Keratinocyte (primary cell): ENCODE measurements around the gene ESRP2. TPM values are rescaled to one million over a fixed set of nuclear protein-coding genes. Genes with fewer than 3 reads are reported as not detected.

Experiments used
- DNase-seq: peaks from one replicate; pipeline ENCODE4 v3.0.0-alpha.2; 2011; ENCODE audit warnings: low read depth, missing footprints, low spot score
- FAIRE-seq: peaks from 2 replicates; lab custom pipeline; 2011; peaks lifted over from hg19 to GRCh38; lab: Jason Lieb, UNC
- H2AFZ ChIP-seq: 2 replicates; pipeline ENCODE4 v1.6.0; 2012; ENCODE audit warnings: low read length, control low read depth, inconsistent platforms; ENCODE audit not compliant: control insufficient read depth
- H3K27ac ChIP-seq: 2 replicates; pipeline ENCODE4 v1.5.1; 2011; ENCODE audit warnings: low read length; ENCODE audit not compliant: control insufficient read depth, insufficient read depth
- H3K27me3 ChIP-seq: 3 replicates; pipeline ENCODE4 v1.6.0; 2011; ENCODE audit warnings: low read length; ENCODE audit not compliant: control insufficient read depth, insufficient read depth; ENCODE audit errors: extremely low read depth
- H3K36me3 ChIP-seq, 2 experiments: 2 replicates in 1 of 2; 3 replicates in 1 of 2; pipeline ENCODE4 v1.5.1; 2011; ENCODE audit warnings: low read length in 2 of 2, mild to moderate bottlenecking in 1 of 2; ENCODE audit not compliant: control insufficient read depth in 2 of 2, insufficient read depth in 2 of 2; ENCODE audit errors: extremely low read depth in 1 of 2
- H3K4me1 ChIP-seq: 3 replicates; pipeline ENCODE4 v1.5.1; 2011; ENCODE audit warnings: low read length; ENCODE audit not compliant: control insufficient read depth, insufficient read depth; ENCODE audit errors: extremely low read depth
- H3K4me2 ChIP-seq: 3 replicates; pipeline ENCODE4 v1.6.0; 2011; ENCODE audit warnings: low read depth, low read length; ENCODE audit not compliant: control insufficient read depth, insufficient read depth; ENCODE audit errors: extremely low read depth
- H3K4me3 ChIP-seq, 3 experiments: fragments of 200-600 bp in 1 of 3; sonication (generic) in 1 of 3; 2 replicates in 2 of 3; 3 replicates in 1 of 3; pipeline ENCODE4 v1.5.1; 2011 to 2016; ENCODE audit warnings: low read length in 3 of 3, mild to moderate bottlenecking in 3 of 3, control low read depth in 2 of 3, inconsistent platforms in 1 of 3, low read depth in 1 of 3, mixed read lengths in 1 of 3, mixed run types in 1 of 3, moderate library complexity in 1 of 3; ENCODE audit not compliant: control insufficient read depth in 2 of 3, insufficient read depth in 2 of 3; ENCODE audit errors: extremely low read depth in 1 of 3
- H3K79me2 ChIP-seq: 2 replicates; pipeline ENCODE4 v1.6.0; 2012; ENCODE audit warnings: low read length; ENCODE audit not compliant: control insufficient read depth, insufficient read depth
- H3K9ac ChIP-seq: 3 replicates; pipeline ENCODE4 v1.6.0; 2011; ENCODE audit warnings: low read length; ENCODE audit not compliant: control insufficient read depth, insufficient read depth; ENCODE audit errors: extremely low read depth
- H3K9me1 ChIP-seq: 3 replicates; pipeline ENCODE4 v1.6.0; 2011; ENCODE audit warnings: low read length; ENCODE audit not compliant: control insufficient read depth, insufficient read depth; ENCODE audit errors: extremely low read depth
- H3K9me3 ChIP-seq: 2 replicates; pipeline ENCODE4 v1.5.1; 2012; ENCODE audit warnings: low read depth, low read length; ENCODE audit not compliant: control insufficient read depth
- H4K20me1 ChIP-seq: 3 replicates; pipeline ENCODE4 v1.6.0; 2011; ENCODE audit warnings: low read length; ENCODE audit not compliant: control insufficient read depth, insufficient read depth; ENCODE audit errors: extremely low read depth
- EZH2 ChIP-seq: IDR thresholded peaks from one replicate; pipeline ENCODE4 v1.6.1; 2012; ENCODE audit warnings: inconsistent platforms, mild to moderate bottlenecking, low read length, moderate library complexity
- dilution Hi-C: fragments of 300-500 bp; cut with MboI; formaldehyde crosslinking; loops from one replicate; pipeline ENCODE4 v1.7.0; 2020; ENCODE audit warnings: low sequenced_read_pairs; ENCODE audit not compliant: extremely low pct_ligation_motif_present
- polyA plus RNA-seq, 5 experiments: library from polyadenylated mRNA; depleted of rRNA in 3 of 5; stranded (reverse) in 3 of 5; stranded (forward) in 1 of 5; unstranded in 1 of 5; fragments of >200 nt; gene quantifications; 1 replicate in 1 of 5; 2 replicates in 3 of 5; 3 replicates in 1 of 5; pipeline versions ENCODE4 v1.2.1 to v1.2.3, GENCODE V29; 2011 to 2012; ENCODE audit warnings: missing spikeins in 2 of 5, low read depth in 1 of 5, low replicate concordance in 1 of 5
- TF ChIP-seq, protein P1 (sequence below), 3 experiments: IDR thresholded peaks in 1 of 3; conservative IDR thresholded peaks in 1 of 3; optimal IDR thresholded peaks in 1 of 3; 2 replicates in 2 of 3; 3 replicates in 1 of 3; pipeline versions ENCODE3 to v1.5.1; 2011; ENCODE audit warnings: low read length in 3 of 3, mild to moderate bottlenecking in 3 of 3, moderate library complexity in 2 of 3, control low read depth in 1 of 3, inconsistent platforms in 1 of 3; ENCODE audit not compliant: insufficient read depth in 2 of 3; ENCODE audit errors: extremely low read depth in 1 of 3

ESRP2 gene
- polyA plus RNA-seq, 1 donor (not counting 4 experiments of a cell fraction or from before 2014, with no cell fraction given): 39.2 TPM

DNA sequence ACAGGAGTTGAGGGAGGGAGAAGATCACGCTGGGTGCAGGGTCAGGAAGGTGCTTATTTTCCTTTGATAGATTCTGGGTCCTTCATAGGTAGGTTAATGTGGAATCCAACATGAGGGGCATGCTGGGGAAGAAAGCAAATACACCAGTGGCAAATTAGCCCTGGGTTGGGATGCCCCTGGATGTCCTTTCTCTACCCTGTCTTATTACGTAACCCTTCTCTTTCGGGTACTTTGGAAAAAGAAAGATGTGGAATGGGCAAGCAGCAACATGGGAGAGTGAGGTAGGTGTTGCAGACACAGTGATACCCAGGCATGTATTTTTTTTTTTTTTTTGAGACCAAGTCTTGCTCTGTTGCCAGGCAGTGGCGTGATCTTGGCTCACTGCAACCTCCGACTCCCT, 37.5 kb upstream of the ESRP2 start:
- H3K79me2 ChIP-seq: peaks cover 42% of the 10 kb centered on the region
- H3K27me3 ChIP-seq: no peaks in the 10 kb centered on the region
- H2AFZ ChIP-seq: no peak overlapping the region
- no peak overlapping the region for H3K9ac ChIP-seq
- FAIRE-seq (no peak), DNase-seq (no peak)
- no peak overlapping the region for H3K4me2 ChIP-seq
- H4K20me1 ChIP-seq: peaks cover 20% of the 10 kb centered on the region
- H3K9me3 ChIP-seq: no peaks in the 10 kb centered on the region
- H3K4me1 ChIP-seq: peaks cover 43% of the 10 kb centered on the region
- peaks cover 18% of the 10 kb centered on the region for H3K9me1 ChIP-seq
- TF ChIP-seq, protein P1, sequence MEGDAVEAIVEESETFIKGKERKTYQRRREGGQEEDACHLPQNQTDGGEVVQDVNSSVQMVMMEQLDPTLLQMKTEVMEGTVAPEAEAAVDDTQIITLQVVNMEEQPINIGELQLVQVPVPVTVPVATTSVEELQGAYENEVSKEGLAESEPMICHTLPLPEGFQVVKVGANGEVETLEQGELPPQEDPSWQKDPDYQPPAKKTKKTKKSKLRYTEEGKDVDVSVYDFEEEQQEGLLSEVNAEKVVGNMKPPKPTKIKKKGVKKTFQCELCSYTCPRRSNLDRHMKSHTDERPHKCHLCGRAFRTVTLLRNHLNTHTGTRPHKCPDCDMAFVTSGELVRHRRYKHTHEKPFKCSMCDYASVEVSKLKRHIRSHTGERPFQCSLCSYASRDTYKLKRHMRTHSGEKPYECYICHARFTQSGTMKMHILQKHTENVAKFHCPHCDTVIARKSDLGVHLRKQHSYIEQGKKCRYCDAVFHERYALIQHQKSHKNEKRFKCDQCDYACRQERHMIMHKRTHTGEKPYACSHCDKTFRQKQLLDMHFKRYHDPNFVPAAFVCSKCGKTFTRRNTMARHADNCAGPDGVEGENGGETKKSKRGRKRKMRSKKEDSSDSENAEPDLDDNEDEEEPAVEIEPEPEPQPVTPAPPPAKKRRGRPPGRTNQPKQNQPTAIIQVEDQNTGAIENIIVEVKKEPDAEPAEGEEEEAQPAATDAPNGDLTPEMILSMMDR (optimal IDR thresholded peaks at IDR 0.05 in 1 of 3, IDR thresholded peaks at IDR 0.05 in 1 of 3, conservative IDR thresholded peaks at IDR 0.05 in 1 of 3; ENCODE audit: extremely low read depth in 1 of 3, insufficient read depth in 2 of 3, low read length in 3 of 3): no peak
- TF ChIP-seq EZH2: no peak
- H3K4me3 ChIP-seq: no peak overlapping the region
- H3K36me3 ChIP-seq: peaks cover 11 to 25% of the 10 kb centered on the region in 2 experiments
- dilution Hi-C loops: no loop called here
- no peak overlapping the region for H3K27ac ChIP-seq

DNA sequence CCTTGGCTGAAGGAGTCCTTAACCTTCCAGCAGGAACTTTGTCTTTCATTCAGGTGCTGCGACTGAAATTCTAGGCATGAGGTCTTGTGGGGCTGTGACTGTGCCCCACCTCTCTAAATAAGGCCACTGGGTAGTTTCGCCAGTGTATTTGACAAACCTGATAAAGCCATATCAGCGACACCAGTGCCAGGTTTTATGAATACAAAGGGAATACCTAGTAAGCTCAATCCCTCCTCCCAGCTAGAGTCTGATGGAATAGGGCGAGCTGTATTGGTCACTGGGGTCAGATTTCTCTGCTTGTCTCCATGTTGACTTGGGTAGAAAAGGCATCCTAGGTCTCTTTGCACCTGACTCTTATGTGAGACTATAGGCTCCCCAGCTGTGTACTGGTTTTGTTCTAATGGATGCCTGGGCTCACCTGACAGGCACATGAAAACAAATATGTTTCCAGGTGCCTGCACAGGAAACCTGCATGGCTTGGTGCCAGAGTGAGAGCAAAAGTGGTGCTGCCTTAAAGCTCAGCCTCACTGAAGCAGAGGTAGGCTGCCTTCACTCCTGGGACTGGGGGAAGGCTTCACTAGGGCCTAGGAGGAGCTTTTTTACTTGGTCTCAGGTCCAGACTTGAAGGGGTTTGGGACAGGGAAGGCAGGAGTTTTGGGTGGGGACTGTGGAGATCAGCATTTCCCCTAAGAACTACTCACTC, 36.7 kb upstream of the ESRP2 start:
- no peak overlapping the region for H3K4me3 ChIP-seq
- H3K4me2 ChIP-seq: no peak overlapping the region
- peaks cover 45% of the 10 kb centered on the region for H3K4me1 ChIP-seq
- FAIRE-seq (no peak), DNase-seq (no peak)
- peaks cover 49% of the 10 kb centered on the region for H3K79me2 ChIP-seq
- H4K20me1 ChIP-seq: peaks cover 21% of the 10 kb centered on the region
- peaks cover 13 to 31% of the 10 kb centered on the region in 2 experiments for H3K36me3 ChIP-seq
- dilution Hi-C loops: no loop called here
- no peaks in the 10 kb centered on the region for H3K9me3 ChIP-seq
- H3K9ac ChIP-seq: no peak overlapping the region
- no peak overlapping the region for H2AFZ ChIP-seq
- no peaks in the 10 kb centered on the region for H3K27me3 ChIP-seq
- no peak overlapping the region for H3K27ac ChIP-seq
- H3K9me1 ChIP-seq: peaks cover 18% of the 10 kb centered on the region
- no peak for TF ChIP-seq EZH2
- TF ChIP-seq, protein P1 (optimal IDR thresholded peaks at IDR 0.05 in 1 of 3, IDR thresholded peaks at IDR 0.05 in 1 of 3, conservative IDR thresholded peaks at IDR 0.05 in 1 of 3; ENCODE audit: extremely low read depth in 1 of 3, insufficient read depth in 2 of 3, low read length in 3 of 3): no peak
